ENCODE data around the gene NR4A3.

GRCh38 chr9:99773468-99774138 lies 48.1 kb upstream of the NR4A3 start:
- TF ChIP-seq POLR2A (IDR thresholded peaks at IDR 0.05; ENCODE audit: borderline replicate concordance, extremely low read depth, insufficient read depth, insufficient read length) (no peak), FOSL1 (IDR thresholded peaks at IDR 0.05; ENCODE audit: low read depth) (no peak), EZH2 (IDR thresholded peaks at IDR 0.05) (no peak), EZH2phosphoT487 (IDR thresholded peaks at IDR 0.05; ENCODE audit: borderline replicate concordance) (no peak), TCF7L2 (IDR thresholded peaks at IDR 0.05; ENCODE audit: borderline replicate concordance, extremely low read depth, insufficient read depth, insufficient read length) (no peak), POLR2AphosphoS5 (IDR thresholded peaks at IDR 0.05; ENCODE audit: low read depth, low read length) (no peak), RAD21 (IDR thresholded peaks at IDR 0.05; ENCODE audit: low read depth) (no peak), REST (IDR thresholded peaks at IDR 0.05; ENCODE audit: low read depth) (no peak), EGR1 (IDR thresholded peaks at IDR 0.05; ENCODE audit: low read depth) (no peak)
- TF ChIP-seq, protein P1, sequence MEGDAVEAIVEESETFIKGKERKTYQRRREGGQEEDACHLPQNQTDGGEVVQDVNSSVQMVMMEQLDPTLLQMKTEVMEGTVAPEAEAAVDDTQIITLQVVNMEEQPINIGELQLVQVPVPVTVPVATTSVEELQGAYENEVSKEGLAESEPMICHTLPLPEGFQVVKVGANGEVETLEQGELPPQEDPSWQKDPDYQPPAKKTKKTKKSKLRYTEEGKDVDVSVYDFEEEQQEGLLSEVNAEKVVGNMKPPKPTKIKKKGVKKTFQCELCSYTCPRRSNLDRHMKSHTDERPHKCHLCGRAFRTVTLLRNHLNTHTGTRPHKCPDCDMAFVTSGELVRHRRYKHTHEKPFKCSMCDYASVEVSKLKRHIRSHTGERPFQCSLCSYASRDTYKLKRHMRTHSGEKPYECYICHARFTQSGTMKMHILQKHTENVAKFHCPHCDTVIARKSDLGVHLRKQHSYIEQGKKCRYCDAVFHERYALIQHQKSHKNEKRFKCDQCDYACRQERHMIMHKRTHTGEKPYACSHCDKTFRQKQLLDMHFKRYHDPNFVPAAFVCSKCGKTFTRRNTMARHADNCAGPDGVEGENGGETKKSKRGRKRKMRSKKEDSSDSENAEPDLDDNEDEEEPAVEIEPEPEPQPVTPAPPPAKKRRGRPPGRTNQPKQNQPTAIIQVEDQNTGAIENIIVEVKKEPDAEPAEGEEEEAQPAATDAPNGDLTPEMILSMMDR (IDR thresholded peaks at IDR 0.05 in 2 of 3, conservative IDR thresholded peaks at IDR 0.05 in 1 of 3; ENCODE audit: borderline replicate concordance in 1 of 3, insufficient read depth in 1 of 3, low read depth in 2 of 3, low read length in 2 of 3): no peak

Data from HCT116 (cell line).